ENCODE measurements around the gene FASTKD1.

The FASTKD1 gene

GRCh38 chr2:169512525-169512924 lies 61.1 kb downstream of the FASTKD1 start:
- CTCF ChIA-PET: no interaction called here
- Histone ChIP-seq H3K36me3 (ENCODE audit: control insufficient read depth in 4 of 4, insufficient read depth in 4 of 4, low read length in 3 of 4) (no peaks in the 10 kb centered on the region), H3K4me3 (ENCODE audit: control insufficient read depth in 1 of 7, extremely low read depth in 1 of 7, insufficient read depth in 4 of 7, low read depth in 2 of 7, low read length in 6 of 7) (no peak overlapping the region), H3K4me1 (ENCODE audit: control extremely low read depth in 1 of 4, control insufficient read depth in 4 of 4, insufficient read depth in 4 of 4, low read length in 3 of 4) (no peaks in the 10 kb centered on the region), H3K9me3 (ENCODE audit: control extremely low read depth in 1 of 5, control insufficient read depth in 4 of 5, insufficient read depth in 2 of 5, low read depth in 1 of 5, low read length in 4 of 5) (no peaks in the 10 kb centered on the region), H3K27ac (ENCODE audit: insufficient read depth in 1 of 2, low read depth in 1 of 2, low read length in 2 of 2, poor library complexity in 1 of 2, severe bottlenecking in 2 of 2) (no peak overlapping the region), H3K27me3 (replicated peaks in 2 of 5; ENCODE audit: control insufficient read depth in 4 of 5, insufficient read depth in 5 of 5, low read length in 4 of 5) (no peaks in the 10 kb centered on the region)
- POLR2A ChIA-PET: no interaction called here
- no peak for DNase-seq
- 90% methylated on average over 2 of the region's 2 CpGs for WGBS (ENCODE audit: insufficient coverage)

GRCh38 chr2:169511818-169512217 lies 61.8 kb downstream of the FASTKD1 start:
- Histone ChIP-seq H3K27me3 (replicated peaks in 2 of 5; ENCODE audit: control insufficient read depth in 4 of 5, insufficient read depth in 5 of 5, low read length in 4 of 5) (no peaks in the 10 kb centered on the region), H3K4me1 (ENCODE audit: control extremely low read depth in 1 of 4, control insufficient read depth in 4 of 4, insufficient read depth in 4 of 4, low read length in 3 of 4) (no peaks in the 10 kb centered on the region), H3K36me3 (ENCODE audit: control insufficient read depth in 4 of 4, insufficient read depth in 4 of 4, low read length in 3 of 4) (no peaks in the 10 kb centered on the region), H3K9me3 (ENCODE audit: control extremely low read depth in 1 of 5, control insufficient read depth in 4 of 5, insufficient read depth in 2 of 5, low read depth in 1 of 5, low read length in 4 of 5) (no peaks in the 10 kb centered on the region), H3K27ac (ENCODE audit: insufficient read depth in 1 of 2, low read depth in 1 of 2, low read length in 2 of 2, poor library complexity in 1 of 2, severe bottlenecking in 2 of 2) (no peak overlapping the region), H3K4me3 (ENCODE audit: control insufficient read depth in 1 of 7, extremely low read depth in 1 of 7, insufficient read depth in 4 of 7, low read depth in 2 of 7, low read length in 6 of 7) (no peak overlapping the region)
- no CpG with 5 or more reads among the region's 1 CpG for WGBS (ENCODE audit: insufficient coverage)
- POLR2A ChIA-PET: no interaction called here
- DNase-seq: no peak
- CTCF ChIA-PET: no interaction called here

GRCh38 chr2:169510496-169510895 lies 63.2 kb downstream of the FASTKD1 start:
- no peak overlapping the region for H3K4me3 ChIP-seq (ENCODE audit: control insufficient read depth in 1 of 7, extremely low read depth in 1 of 7, insufficient read depth in 4 of 7, low read depth in 2 of 7, low read length in 6 of 7)
- no peak overlapping the region for H3K27ac ChIP-seq (ENCODE audit: insufficient read depth in 1 of 2, low read depth in 1 of 2, low read length in 2 of 2, poor library complexity in 1 of 2, severe bottlenecking in 2 of 2)
- ChIA-PET POLR2A (no interaction called here), CTCF (no interaction called here)
- WGBS (ENCODE audit: insufficient coverage): 100% methylated on average over 2 of the region's 4 CpGs
- no peaks in the 10 kb centered on the region for H3K9me3 ChIP-seq (ENCODE audit: control extremely low read depth in 1 of 5, control insufficient read depth in 4 of 5, insufficient read depth in 2 of 5, low read depth in 1 of 5, low read length in 4 of 5)
- H3K4me1 ChIP-seq (ENCODE audit: control extremely low read depth in 1 of 4, control insufficient read depth in 4 of 4, insufficient read depth in 4 of 4, low read length in 3 of 4): no peaks in the 10 kb centered on the region
- no peaks in the 10 kb centered on the region for H3K27me3 ChIP-seq (replicated peaks in 2 of 5; ENCODE audit: control insufficient read depth in 4 of 5, insufficient read depth in 5 of 5, low read length in 4 of 5)
- DNase-seq: no peak
- no peaks in the 10 kb centered on the region for H3K36me3 ChIP-seq (ENCODE audit: control insufficient read depth in 4 of 4, insufficient read depth in 4 of 4, low read length in 3 of 4)

- Histone ChIP-seq H3K4me3 (ENCODE audit: control insufficient read depth in 1 of 7, extremely low read depth in 1 of 7, insufficient read depth in 4 of 7, low read depth in 2 of 7, low read length in 6 of 7) (no peak overlapping the region), H3K4me1 (ENCODE audit: control extremely low read depth in 1 of 4, control insufficient read depth in 4 of 4, insufficient read depth in 4 of 4, low read length in 3 of 4) (no peaks in the 10 kb centered on the region), H3K36me3 (ENCODE audit: control insufficient read depth in 4 of 4, insufficient read depth in 4 of 4, low read length in 3 of 4) (no peaks in the 10 kb centered on the region), H3K27ac (ENCODE audit: insufficient read depth in 1 of 2, low read depth in 1 of 2, low read length in 2 of 2, poor library complexity in 1 of 2, severe bottlenecking in 2 of 2) (no peak overlapping the region), H3K27me3 (replicated peaks in 2 of 5; ENCODE audit: control insufficient read depth in 4 of 5, insufficient read depth in 5 of 5, low read length in 4 of 5) (no peaks in the 10 kb centered on the region), H3K9me3 (ENCODE audit: control extremely low read depth in 1 of 5, control insufficient read depth in 4 of 5, insufficient read depth in 2 of 5, low read depth in 1 of 5, low read length in 4 of 5) (no peaks in the 10 kb centered on the region)
- 98% methylated on average over 7 of the region's 8 CpGs for WGBS (ENCODE audit: insufficient coverage)
- POLR2A ChIA-PET: no interaction called here
- CTCF ChIA-PET: no interaction called here
- DNase-seq: no peak
Measured at GRCh38 chr2:169509955-169510354, 63.7 kb downstream of the FASTKD1 start.

GRCh38 chr2:169509298-169509885 lies 64.3 kb downstream of the FASTKD1 start, which contains the start of gene KLHL41:
Gene KLHL41, plus strand, starts transcription at chr2:169509702. Its CDS starts 77 bp downstream, at chr2:169509779.
- no peak for DNase-seq
- H3K4me1 ChIP-seq (ENCODE audit: control extremely low read depth in 1 of 4, control insufficient read depth in 4 of 4, insufficient read depth in 4 of 4, low read length in 3 of 4): no peaks in the 10 kb centered on the region
- no peak within 1 kb of the TSS for H3K4me3 ChIP-seq (ENCODE audit: control insufficient read depth in 1 of 7, extremely low read depth in 1 of 7, insufficient read depth in 4 of 7, low read depth in 2 of 7, low read length in 6 of 7)
- H3K27ac ChIP-seq (ENCODE audit: insufficient read depth in 1 of 2, low read depth in 1 of 2, low read length in 2 of 2, poor library complexity in 1 of 2, severe bottlenecking in 2 of 2): no peak within 1 kb of the TSS
- POLR2A ChIA-PET: no interaction called here
- H3K36me3 ChIP-seq (ENCODE audit: control insufficient read depth in 4 of 4, insufficient read depth in 4 of 4, low read length in 3 of 4): peaks cover 0 to 5% (median 0%) of the 10 kb centered on the region in 4 experiments
- CTCF ChIA-PET: no interaction called here
- 100% methylated on average over 3 of the region's 4 CpGs for WGBS (ENCODE audit: insufficient coverage)
- no peaks in the 10 kb centered on the region for H3K27me3 ChIP-seq (replicated peaks in 2 of 5; ENCODE audit: control insufficient read depth in 4 of 5, insufficient read depth in 5 of 5, low read length in 4 of 5)
- H3K9me3 ChIP-seq (ENCODE audit: control extremely low read depth in 1 of 5, control insufficient read depth in 4 of 5, insufficient read depth in 2 of 5, low read depth in 1 of 5, low read length in 4 of 5): no peaks in the 10 kb centered on the region

- H3K4me3 ChIP-seq (ENCODE audit: control insufficient read depth in 1 of 7, extremely low read depth in 1 of 7, insufficient read depth in 4 of 7, low read depth in 2 of 7, low read length in 6 of 7): no peak overlapping the region
- POLR2A ChIA-PET: interaction anchor here (0.7 kb wide), 1 partner anchor 43 kb away, joined by 3 read pairs; no protein-coding TSS in a partner anchor
- H3K27ac ChIP-seq (ENCODE audit: insufficient read depth in 1 of 2, low read depth in 1 of 2, low read length in 2 of 2, poor library complexity in 1 of 2, severe bottlenecking in 2 of 2): no peak overlapping the region
Measured at GRCh38 chr2:169507698-169508097, 66.0 kb downstream of the FASTKD1 start.

GRCh38 chr2:169504651-169505050 lies 69.0 kb downstream of the FASTKD1 start:
- Histone ChIP-seq H3K4me1 (ENCODE audit: control extremely low read depth in 1 of 4, control insufficient read depth in 4 of 4, insufficient read depth in 4 of 4, low read length in 3 of 4) (no peaks in the 10 kb centered on the region), H3K27ac (ENCODE audit: insufficient read depth in 1 of 2, low read depth in 1 of 2, low read length in 2 of 2, poor library complexity in 1 of 2, severe bottlenecking in 2 of 2) (no peak overlapping the region), H3K27me3 (replicated peaks in 2 of 5; ENCODE audit: control insufficient read depth in 4 of 5, insufficient read depth in 5 of 5, low read length in 4 of 5) (no peaks in the 10 kb centered on the region), H3K36me3 (ENCODE audit: control insufficient read depth in 4 of 4, insufficient read depth in 4 of 4, low read length in 3 of 4) (peaks cover 3 to 17% (median 5%) of the 10 kb centered on the region in 4 experiments), H3K9me3 (ENCODE audit: control extremely low read depth in 1 of 5, control insufficient read depth in 4 of 5, insufficient read depth in 2 of 5, low read depth in 1 of 5, low read length in 4 of 5) (no peaks in the 10 kb centered on the region), H3K4me3 (ENCODE audit: control insufficient read depth in 1 of 7, extremely low read depth in 1 of 7, insufficient read depth in 4 of 7, low read depth in 2 of 7, low read length in 6 of 7) (no peak overlapping the region)
- ChIA-PET CTCF (no interaction called here), POLR2A (no interaction called here)
- DNase-seq: no peak
- WGBS (ENCODE audit: insufficient coverage): 100% methylated on average over 14 of the region's 19 CpGs

More at GRCh38 chr2:169507698-169508097, 66.0 kb downstream of the FASTKD1 start:
- peak in 2 of 3 donors; percentile 46 to 67 for DNase-seq
- Histone ChIP-seq H3K36me3 (ENCODE audit: control insufficient read depth in 4 of 4, insufficient read depth in 4 of 4, low read length in 3 of 4) (peaks cover 0 to 10% (median 0%) of the 10 kb centered on the region in 4 experiments), H3K9me3 (ENCODE audit: control extremely low read depth in 1 of 5, control insufficient read depth in 4 of 5, insufficient read depth in 2 of 5, low read depth in 1 of 5, low read length in 4 of 5) (no peaks in the 10 kb centered on the region), H3K4me1 (ENCODE audit: control extremely low read depth in 1 of 4, control insufficient read depth in 4 of 4, insufficient read depth in 4 of 4, low read length in 3 of 4) (no peaks in the 10 kb centered on the region), H3K27me3 (replicated peaks in 2 of 5; ENCODE audit: control insufficient read depth in 4 of 5, insufficient read depth in 5 of 5, low read length in 4 of 5) (no peaks in the 10 kb centered on the region)
- CTCF ChIA-PET: interaction anchor here (0.9 to 1.2 kb wide), 2 partner anchors 21 to 283 kb away, joined by 3 read pairs; no protein-coding TSS in a partner anchor

Measured in common myeloid progenitor, CD34-positive (primary cell).